ENCODE data around the gene MAU2.

MAU2 gene

GRCh38 chr19:19366434-19367396 lies 46.1 kb downstream of the MAU2 start:
- peak; percentile 97 for ATAC-seq
- TF ChIP-seq RARB (CRISPR knock-in tag; IDR thresholded peaks at IDR 0.05): no peak
- no peak for TF ChIP-seq ESRRG (CRISPR knock-in tag; IDR thresholded peaks at IDR 0.05)
- TF ChIP-seq TOX (CRISPR knock-in tag; IDR thresholded peaks at IDR 0.05; ENCODE audit: borderline replicate concordance): no peak
- no peak for TF ChIP-seq ISL1 (CRISPR knock-in tag; IDR thresholded peaks at IDR 0.05)
- TF ChIP-seq, protein P1, sequence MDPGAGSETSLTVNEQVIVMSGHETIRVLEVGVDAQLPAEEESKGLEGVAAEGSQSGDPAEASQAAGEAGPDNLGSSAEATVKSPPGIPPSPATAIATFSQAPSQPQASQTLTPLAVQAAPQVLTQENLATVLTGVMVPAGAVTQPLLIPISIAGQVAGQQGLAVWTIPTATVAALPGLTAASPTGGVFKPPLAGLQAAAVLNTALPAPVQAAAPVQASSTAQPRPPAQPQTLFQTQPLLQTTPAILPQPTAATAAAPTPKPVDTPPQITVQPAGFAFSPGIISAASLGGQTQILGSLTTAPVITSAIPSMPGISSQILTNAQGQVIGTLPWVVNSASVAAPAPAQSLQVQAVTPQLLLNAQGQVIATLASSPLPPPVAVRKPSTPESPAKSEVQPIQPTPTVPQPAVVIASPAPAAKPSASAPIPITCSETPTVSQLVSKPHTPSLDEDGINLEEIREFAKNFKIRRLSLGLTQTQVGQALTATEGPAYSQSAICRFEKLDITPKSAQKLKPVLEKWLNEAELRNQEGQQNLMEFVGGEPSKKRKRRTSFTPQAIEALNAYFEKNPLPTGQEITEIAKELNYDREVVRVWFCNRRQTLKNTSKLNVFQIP (CRISPR knock-in tag; IDR thresholded peaks at IDR 0.05; ENCODE audit: borderline replicate concordance, low read depth): no peak
- TF ChIP-seq GLIS3 (CRISPR knock-in tag; IDR thresholded peaks at IDR 0.05): no peak
- no peak for TF ChIP-seq PATZ1 (CRISPR knock-in tag; IDR thresholded peaks at IDR 0.05; ENCODE audit: borderline replicate concordance)
- no peak for TF ChIP-seq ZNF8 (CRISPR knock-in tag; IDR thresholded peaks at IDR 0.05)

- ATAC-seq: no peak
These were observed 47.5 kb downstream of the MAU2 start for GRCh38 chr19:19368087-19368486.

DNA sequence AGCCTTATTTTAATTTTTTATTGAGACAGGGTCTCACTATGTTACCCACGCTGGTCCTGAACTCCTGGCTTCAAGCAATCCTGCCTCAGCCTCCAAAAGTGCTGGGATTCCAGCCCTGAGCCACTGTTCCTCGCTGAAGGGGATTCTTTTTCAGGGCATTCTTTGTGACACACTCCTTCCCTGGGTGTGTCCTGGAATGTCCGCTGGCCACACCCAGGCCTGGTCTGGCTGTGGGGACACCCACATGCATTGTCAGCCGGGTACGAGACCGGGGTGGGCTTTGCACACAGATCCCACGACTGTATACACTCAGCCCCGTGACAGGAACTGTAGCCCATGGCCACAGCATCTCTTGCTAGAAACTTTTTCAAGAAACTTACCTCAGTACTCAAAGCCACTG lies 50.4 kb downstream of the MAU2 start:
- no peak for ATAC-seq
- TF ChIP-seq ZC3H10 (CRISPR knock-in tag; IDR thresholded peaks at IDR 0.05) (no peak), ZFP30 (CRISPR knock-in tag; IDR thresholded peaks at IDR 0.05) (no peak), TOX (CRISPR knock-in tag; IDR thresholded peaks at IDR 0.05; ENCODE audit: borderline replicate concordance) (no peak), GLIS3 (CRISPR knock-in tag; IDR thresholded peaks at IDR 0.05) (no peak), ZNF70 (CRISPR knock-in tag; IDR thresholded peaks at IDR 0.05) (no peak), PPARA (CRISPR knock-in tag; IDR thresholded peaks at IDR 0.05; ENCODE audit: borderline replicate concordance) (no peak), BACH2 (CRISPR knock-in tag; IDR thresholded peaks at IDR 0.05; ENCODE audit: borderline replicate concordance) (no peak), PATZ1 (CRISPR knock-in tag; IDR thresholded peaks at IDR 0.05; ENCODE audit: borderline replicate concordance) (no peak)
- TF ChIP-seq, protein P2, sequence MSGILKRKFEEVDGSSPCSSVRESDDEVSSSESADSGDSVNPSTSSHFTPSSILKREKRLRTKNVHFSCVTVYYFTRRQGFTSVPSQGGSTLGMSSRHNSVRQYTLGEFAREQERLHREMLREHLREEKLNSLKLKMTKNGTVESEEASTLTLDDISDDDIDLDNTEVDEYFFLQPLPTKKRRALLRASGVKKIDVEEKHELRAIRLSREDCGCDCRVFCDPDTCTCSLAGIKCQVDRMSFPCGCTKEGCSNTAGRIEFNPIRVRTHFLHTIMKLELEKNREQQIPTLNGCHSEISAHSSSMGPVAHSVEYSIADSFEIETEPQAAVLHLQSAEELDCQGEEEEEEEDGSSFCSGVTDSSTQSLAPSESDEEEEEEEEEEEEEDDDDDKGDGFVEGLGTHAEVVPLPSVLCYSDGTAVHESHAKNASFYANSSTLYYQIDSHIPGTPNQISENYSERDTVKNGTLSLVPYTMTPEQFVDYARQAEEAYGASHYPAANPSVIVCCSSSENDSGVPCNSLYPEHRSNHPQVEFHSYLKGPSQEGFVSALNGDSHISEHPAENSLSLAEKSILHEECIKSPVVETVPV (CRISPR knock-in tag; IDR thresholded peaks at IDR 0.05): no peak

More at GRCh38 chr19:19368087-19368486, 47.5 kb downstream of the MAU2 start:
- no peak for TF ChIP-seq RARB (CRISPR knock-in tag; IDR thresholded peaks at IDR 0.05)
- TF ChIP-seq BACH2 (CRISPR knock-in tag; IDR thresholded peaks at IDR 0.05; ENCODE audit: borderline replicate concordance): no peak
- TF ChIP-seq, protein P3, sequence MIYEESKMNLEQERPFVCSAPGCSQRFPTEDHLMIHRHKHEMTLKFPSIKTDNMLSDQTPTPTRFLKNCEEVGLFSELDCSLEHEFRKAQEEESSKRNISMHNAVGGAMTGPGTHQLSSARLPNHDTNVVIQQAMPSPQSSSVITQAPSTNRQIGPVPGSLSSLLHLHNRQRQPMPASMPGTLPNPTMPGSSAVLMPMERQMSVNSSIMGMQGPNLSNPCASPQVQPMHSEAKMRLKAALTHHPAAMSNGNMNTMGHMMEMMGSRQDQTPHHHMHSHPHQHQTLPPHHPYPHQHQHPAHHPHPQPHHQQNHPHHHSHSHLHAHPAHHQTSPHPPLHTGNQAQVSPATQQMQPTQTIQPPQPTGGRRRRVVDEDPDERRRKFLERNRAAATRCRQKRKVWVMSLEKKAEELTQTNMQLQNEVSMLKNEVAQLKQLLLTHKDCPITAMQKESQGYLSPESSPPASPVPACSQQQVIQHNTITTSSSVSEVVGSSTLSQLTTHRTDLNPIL (CRISPR knock-in tag; IDR thresholded peaks at IDR 0.05; ENCODE audit: low read depth): no peak
- no peak for TF ChIP-seq ARNTL (CRISPR knock-in tag; IDR thresholded peaks at IDR 0.05; ENCODE audit: borderline replicate concordance, low read depth)
- TF ChIP-seq TCF4 (CRISPR knock-in tag; IDR thresholded peaks at IDR 0.05; ENCODE audit: borderline replicate concordance): no peak
- no peak for TF ChIP-seq TOX (CRISPR knock-in tag; IDR thresholded peaks at IDR 0.05; ENCODE audit: borderline replicate concordance)
- no peak for TF ChIP-seq ZNF8 (CRISPR knock-in tag; IDR thresholded peaks at IDR 0.05)
- no peak for TF ChIP-seq ZFP30 (CRISPR knock-in tag; IDR thresholded peaks at IDR 0.05)
- no peak for TF ChIP-seq ZNF70 (CRISPR knock-in tag; IDR thresholded peaks at IDR 0.05)
- TF ChIP-seq ESRRG (CRISPR knock-in tag; IDR thresholded peaks at IDR 0.05): no peak
- TF ChIP-seq SNAI2 (CRISPR knock-in tag; IDR thresholded peaks at IDR 0.05): no peak

Data from SK-N-SH treated with all-trans-retinoic acid at 6 μM for 48 hours (cell line).